LoVo (cell line): Measurements from ENCODE around the gene TNFAIP8.

Experiments used
- DNase-seq: peaks from one replicate; pipeline ENCODE4 v3.0.0-alpha.2; 2016; ENCODE audit warnings: low spot score

The TNFAIP8 gene

GRCh38 chr5:119328753-119329602 is 26.8 kb upstream of the TNFAIP8 start:
- DNase-seq, result no peak

DNA sequence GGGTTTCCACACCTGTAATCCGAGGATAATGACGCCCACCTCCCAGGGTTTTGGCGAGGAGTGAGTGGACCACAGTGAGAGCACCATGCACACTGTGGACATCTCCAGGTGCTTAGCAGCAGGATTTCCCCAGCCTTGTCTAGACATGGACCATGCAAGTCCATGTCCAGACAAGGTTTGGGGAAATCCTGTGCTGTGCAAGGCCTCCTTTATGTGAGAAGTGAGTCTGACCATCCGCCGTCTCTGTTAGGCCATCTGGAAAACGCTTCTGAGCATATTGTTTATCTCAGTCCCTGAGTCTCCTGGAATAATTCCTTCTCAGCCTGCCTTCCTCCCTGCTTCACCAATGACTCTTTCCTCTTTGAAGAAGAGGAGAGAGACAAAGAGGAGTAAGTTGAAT is 26.2 kb upstream of the TNFAIP8 start:
- DNase-seq, result no peak

- DNase-seq, result no peak
Measured at GRCh38 chr5:119330367-119331183, 25.2 kb upstream of the TNFAIP8 start.

DNA sequence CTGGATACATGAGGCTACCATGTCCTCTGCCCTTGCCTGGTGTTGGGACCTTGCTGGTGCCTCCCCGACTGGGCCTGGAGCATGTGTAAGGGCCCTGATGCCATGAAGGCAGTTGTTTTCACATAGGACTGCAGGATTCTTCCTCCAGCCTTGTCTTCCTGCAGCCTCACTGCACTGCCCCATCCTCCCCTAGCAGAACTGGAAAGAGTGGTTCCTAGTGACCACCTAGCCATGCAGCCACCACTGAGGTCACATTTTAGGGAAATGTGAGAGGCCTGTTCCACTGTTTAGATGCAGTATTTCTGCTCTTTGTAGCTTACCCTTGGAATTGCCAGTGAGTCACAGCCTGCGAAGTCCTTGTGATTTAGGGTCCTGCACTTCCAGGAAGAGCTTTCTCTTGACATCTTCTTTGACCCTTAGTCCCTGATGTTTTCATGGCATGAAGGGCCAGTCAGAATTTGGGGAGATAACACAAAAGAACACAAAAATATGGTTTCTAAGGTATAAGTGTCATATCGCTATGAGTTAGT is 24.2 kb upstream of the TNFAIP8 start:
- DNase-seq, result no peak

DNA sequence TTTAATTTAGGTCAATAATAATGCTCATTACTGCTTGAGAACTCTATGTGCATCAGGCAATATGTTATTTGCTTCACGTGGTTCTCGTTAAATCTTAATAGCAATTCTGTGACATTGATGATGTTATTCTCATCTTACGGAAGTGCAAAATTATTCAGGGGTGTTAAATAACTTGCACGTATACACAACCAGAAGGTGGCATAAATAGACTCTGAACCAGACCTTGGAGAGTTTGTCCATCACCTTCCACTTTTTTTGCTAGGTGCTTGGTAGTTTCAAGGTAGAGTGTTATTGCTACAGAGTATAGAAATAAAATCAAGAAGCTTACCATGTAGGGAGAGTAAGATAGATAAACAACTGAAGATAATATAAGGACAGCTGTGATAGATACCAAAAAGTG is 23.6 kb upstream of the TNFAIP8 start:
- no peak for DNase-seq

GRCh38 chr5:119332978-119333401 is 22.8 kb upstream of the TNFAIP8 start:
- DNase-seq, result no peak

DNA sequence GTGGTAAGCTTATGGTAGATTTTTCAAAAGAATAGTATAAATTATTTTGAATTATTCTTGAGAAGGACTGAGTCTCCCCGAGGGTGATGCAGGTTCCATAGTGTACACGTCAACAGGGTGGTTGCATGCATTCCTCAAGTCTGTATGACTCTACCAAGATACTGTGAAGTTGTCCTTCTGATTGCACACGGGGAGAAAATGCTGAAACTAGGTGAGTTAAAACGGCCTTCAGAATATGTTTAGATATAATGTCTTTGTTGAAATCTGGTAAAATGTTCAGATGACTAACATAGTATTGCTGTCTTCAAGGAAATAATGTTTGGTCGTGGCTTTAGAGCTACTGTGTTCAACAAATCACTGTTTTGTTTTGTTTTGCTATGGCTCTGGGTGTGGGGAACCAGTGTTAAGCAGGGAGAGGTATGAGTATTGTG is 22.4 kb upstream of the TNFAIP8 start:
- no peak for DNase-seq

DNA sequence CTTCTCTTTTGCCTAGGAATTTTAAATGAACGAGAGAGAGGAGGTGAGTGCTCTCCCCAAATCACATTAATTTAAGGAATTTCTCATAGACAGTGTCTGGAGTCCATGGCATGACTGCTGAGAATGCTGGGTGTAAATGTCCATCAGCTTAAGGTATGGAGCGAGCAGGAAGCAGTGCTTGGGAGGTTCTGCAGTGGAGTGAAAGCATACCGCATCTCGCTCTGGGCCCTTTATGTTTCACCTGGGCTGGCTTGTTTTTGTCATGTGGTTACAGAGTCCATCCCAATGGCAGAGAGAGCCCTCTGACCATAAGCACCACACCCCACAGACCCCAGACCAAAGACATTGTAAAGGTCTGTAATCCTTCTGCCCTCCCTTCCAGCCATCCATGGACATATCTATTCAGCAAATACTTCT is 20.6 kb upstream of the TNFAIP8 start:
- no peak for DNase-seq

GRCh38 chr5:119336262-119336661 is 19.6 kb upstream of the TNFAIP8 start:
- DNase-seq, result no peak

- DNase-seq, result peak; percentile 23
Measured at GRCh38 chr5:119336845-119337580, 18.8 kb upstream of the TNFAIP8 start.

DNA sequence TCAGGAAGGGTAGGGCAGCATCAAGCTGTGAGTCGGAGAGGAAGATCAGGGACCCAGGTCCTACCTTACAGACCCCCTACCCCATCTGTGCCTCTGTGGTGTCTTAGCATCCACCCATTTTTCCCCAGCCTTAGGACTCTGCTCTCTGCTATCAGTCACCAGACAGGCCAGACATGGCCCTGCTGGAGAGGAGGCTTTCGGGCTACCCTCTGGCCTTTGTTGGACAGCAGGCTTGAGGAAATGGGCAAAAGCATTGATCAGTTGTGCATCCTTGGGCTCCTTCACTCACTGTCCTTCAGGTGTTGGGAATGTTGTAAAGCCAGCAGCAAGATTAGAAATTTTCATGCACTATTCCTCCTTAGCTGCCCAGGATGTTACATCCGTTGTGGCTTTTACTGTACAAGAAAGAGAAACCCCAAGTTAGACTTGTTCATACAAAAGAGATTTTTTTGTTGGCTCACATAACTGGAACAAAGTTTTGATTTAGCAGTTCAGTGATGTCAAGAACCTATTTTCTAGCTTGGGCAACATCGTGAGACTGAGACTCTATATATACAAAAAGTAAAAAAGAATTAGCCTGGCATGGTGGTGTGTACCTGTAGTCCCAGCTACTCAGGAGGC is 17.4 kb upstream of the TNFAIP8 start:
- no peak for DNase-seq

- no peak for DNase-seq
Measured at GRCh38 chr5:119339344-119339743, 16.5 kb upstream of the TNFAIP8 start.

GRCh38 chr5:119339965-119340364 is 15.9 kb upstream of the TNFAIP8 start:
- DNase-seq, result no peak

DNA sequence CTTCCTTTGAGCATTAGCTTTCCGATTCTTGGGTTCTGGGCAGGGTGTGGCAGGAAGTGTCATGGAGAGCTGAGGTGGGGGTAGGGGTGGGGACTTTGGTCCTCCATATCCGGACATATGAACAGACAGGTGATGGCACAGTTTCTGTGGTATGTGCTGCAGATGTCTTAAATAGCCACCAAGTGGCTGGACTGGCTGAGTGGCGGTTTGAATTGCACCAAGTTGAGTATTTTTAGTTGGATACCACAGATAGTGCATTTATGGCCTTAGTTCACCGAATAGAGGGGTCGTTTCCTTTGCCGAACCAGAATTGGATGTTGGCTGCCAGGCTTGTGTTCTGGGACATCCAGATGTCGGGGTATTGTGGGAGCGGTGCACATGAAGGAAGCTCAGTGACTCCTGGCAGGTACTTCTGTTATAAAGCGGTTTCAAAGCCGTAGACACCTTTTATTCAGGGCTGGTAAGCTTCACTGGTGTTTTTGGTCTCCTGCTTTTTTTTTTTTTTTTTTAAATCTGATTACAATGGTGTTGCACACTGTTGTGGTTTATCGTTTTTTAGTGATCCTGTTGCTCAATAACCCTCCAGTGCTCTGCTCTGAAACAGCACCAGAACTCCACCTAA is 15.1 kb upstream of the TNFAIP8 start:
- no peak for DNase-seq

- DNase-seq, result no peak
Measured at GRCh38 chr5:119341452-119342349, 14.1 kb upstream of the TNFAIP8 start.

- DNase-seq, result no peak
Measured at GRCh38 chr5:119342406-119342805, 13.4 kb upstream of the TNFAIP8 start.

DNA sequence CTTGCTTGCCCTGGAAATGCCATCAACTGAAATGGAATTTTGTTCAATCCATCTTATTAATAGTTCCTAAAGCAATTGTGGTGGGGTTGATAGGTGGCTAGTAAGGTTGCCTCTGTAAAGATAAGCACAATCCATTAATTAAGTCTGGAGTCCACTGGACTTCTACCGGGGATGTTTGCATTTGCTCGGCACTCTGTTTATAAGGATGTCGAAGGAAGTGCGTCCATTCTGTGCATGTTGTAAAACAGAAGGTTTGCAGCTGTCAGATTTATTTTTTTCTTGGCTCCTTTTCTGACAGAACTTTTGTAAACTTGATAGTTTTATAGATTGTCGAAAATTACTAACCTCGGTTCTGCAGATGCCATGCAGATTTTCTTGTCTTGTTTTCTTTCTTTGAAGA is 12.8 kb upstream of the TNFAIP8 start:
- no peak for DNase-seq

DNA sequence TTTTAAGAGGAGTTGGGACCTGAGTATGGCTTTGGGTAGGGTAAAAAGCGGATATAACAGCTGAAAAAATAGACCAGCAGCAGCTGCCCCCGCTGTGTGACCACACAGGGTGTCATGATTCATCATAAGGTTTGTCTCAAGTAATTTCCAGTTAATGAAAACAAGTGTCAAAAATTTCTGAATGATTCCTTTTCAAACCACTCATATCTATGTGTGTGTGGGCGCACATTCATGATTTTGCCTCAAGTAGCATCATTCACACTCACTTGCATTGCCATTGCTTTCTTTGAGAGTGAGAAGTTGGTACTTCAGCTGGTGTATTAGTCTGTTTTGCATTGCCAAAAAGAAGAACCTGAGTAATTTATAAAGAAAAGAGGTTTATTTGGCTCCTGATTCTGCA is 12.1 kb upstream of the TNFAIP8 start:
- DNase-seq, result no peak

DNA sequence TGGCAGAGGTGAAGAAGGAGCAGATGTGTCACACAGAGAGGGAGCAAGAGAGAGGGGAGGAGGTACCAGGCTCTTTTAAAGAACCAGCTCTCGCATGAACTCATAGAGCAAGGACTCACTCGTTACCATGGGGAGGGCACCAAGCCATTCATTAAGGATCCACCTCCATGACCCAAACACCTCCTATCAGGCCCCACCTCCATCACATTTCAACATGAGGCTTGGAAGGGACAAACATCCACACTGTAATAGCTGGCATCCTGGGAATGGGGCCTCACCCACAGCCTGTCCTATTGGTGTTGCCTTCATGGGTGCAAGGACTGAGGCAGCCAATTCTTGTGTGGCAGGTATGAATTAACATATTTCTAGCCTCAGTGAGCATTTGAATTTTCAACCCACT is 11.6 kb upstream of the TNFAIP8 start:
- no peak for DNase-seq

- DNase-seq, result no peak
Measured at GRCh38 chr5:119345861-119346260, 10.0 kb upstream of the TNFAIP8 start.
